SK-N-SH treated with all-trans-retinoic acid at 6 μM for 48 hours (cell line): ENCODE measurements around the gene GNAI1.
A peak's percentile ranks its signal among the peaks of the same experiment; 100 is the strongest.

Experiments
- ATAC-seq: fragments of 200-7000 bp; cut with Tn5 transposase; 3 replicates; pipeline ENCODE4 v1.9.1; 2020; ENCODE audit warnings: mild to moderate bottlenecking, moderate library complexity
- ARNTL ChIP-seq: fragments of 450-650 bp; formaldehyde crosslinking; IDR thresholded peaks from 2 replicates; pipeline ENCODE4 v1.5.0; 2020; ENCODE audit warnings: low read depth, mild to moderate bottlenecking, moderate library complexity, borderline replicate concordance
- BACH2 ChIP-seq: fragments of 250-450 bp; sonication (Bioruptor Pico); IDR thresholded peaks from 2 replicates; pipeline ENCODE4 v1.9.0; 2021; ENCODE audit warnings: mild to moderate bottlenecking, borderline replicate concordance
- CREB5 ChIP-seq: fragments of 250-450 bp; sonication (Bioruptor Pico); IDR thresholded peaks from 2 replicates; pipeline ENCODE4 v1.5.1; 2020; ENCODE audit warnings: low read depth, mild to moderate bottlenecking, moderate library complexity
- CSDC2 ChIP-seq: fragments of 250-450 bp; sonication (Bioruptor Pico); IDR thresholded peaks from 2 replicates; pipeline ENCODE4 v1.5.0; 2020; ENCODE audit warnings: mild to moderate bottlenecking, moderate library complexity
- CSRNP3 ChIP-seq: fragments of 250-450 bp; sonication (Bioruptor Pico); IDR thresholded peaks from 2 replicates; pipeline ENCODE4 v1.5.1; 2021; ENCODE audit warnings: mild to moderate bottlenecking, moderate library complexity
- ESRRG ChIP-seq: fragments of 250-450 bp; sonication (Bioruptor Pico); IDR thresholded peaks from 2 replicates; pipeline ENCODE4 v1.6.1; 2021; ENCODE audit warnings: mild to moderate bottlenecking
- GLIS3 ChIP-seq: fragments of 250-450 bp; sonication (Bioruptor Pico); IDR thresholded peaks from 2 replicates; pipeline ENCODE4 v1.5.0; 2020; ENCODE audit warnings: mild to moderate bottlenecking, moderate library complexity
- ISL1 ChIP-seq: fragments of 250-450 bp; sonication (Bioruptor Pico); IDR thresholded peaks from 2 replicates; pipeline ENCODE4 v2.1.2; 2022; ENCODE audit warnings: mild to moderate bottlenecking, moderate library complexity
- OSR1 ChIP-seq: fragments of 250-450 bp; sonication (Bioruptor Pico); IDR thresholded peaks from 2 replicates; pipeline ENCODE4 v1.8.0; 2022; ENCODE audit warnings: moderate library complexity, mild to moderate bottlenecking, inconsistent platforms
- PATZ1 ChIP-seq: fragments of 250-450 bp; sonication (Bioruptor Pico); IDR thresholded peaks from 2 replicates; pipeline ENCODE4 v1.8.0; 2020; ENCODE audit warnings: mild to moderate bottlenecking, moderate library complexity, borderline replicate concordance
- POU6F1 ChIP-seq: fragments of 250-450 bp; sonication (Bioruptor Pico); IDR thresholded peaks from 2 replicates; pipeline ENCODE4 v1.8.0; 2021; ENCODE audit warnings: low read depth, mild to moderate bottlenecking, moderate library complexity, borderline replicate concordance
- PPARA ChIP-seq: fragments of 250-450 bp; sonication (Bioruptor Pico); IDR thresholded peaks from 2 replicates; pipeline ENCODE4 v1.5.0; 2020; ENCODE audit warnings: mild to moderate bottlenecking, borderline replicate concordance
- SNAI2 ChIP-seq: fragments of 250-450 bp; sonication (Bioruptor Pico); IDR thresholded peaks from 2 replicates; pipeline ENCODE4 v1.5.0; 2020; ENCODE audit warnings: mild to moderate bottlenecking, moderate library complexity
- TCF4 ChIP-seq: fragments of 250-450 bp; sonication (Bioruptor Pico); IDR thresholded peaks from 2 replicates; pipeline ENCODE4 v1.8.0; 2021; ENCODE audit warnings: mild to moderate bottlenecking, moderate library complexity, borderline replicate concordance
- TOX ChIP-seq: fragments of 250-450 bp; sonication (Bioruptor Pico); IDR thresholded peaks from 2 replicates; pipeline ENCODE4 v1.8.0; 2021; ENCODE audit warnings: mild to moderate bottlenecking, moderate library complexity, borderline replicate concordance
- ZC3H10 ChIP-seq: fragments of 250-450 bp; sonication (Bioruptor Pico); IDR thresholded peaks from 2 replicates; pipeline ENCODE4 v1.5.1; 2021; ENCODE audit warnings: mild to moderate bottlenecking, moderate library complexity
- ZFP3 ChIP-seq: fragments of 250-450 bp; sonication (Bioruptor Pico); IDR thresholded peaks from 2 replicates; pipeline ENCODE4 v1.5.0; 2020; ENCODE audit warnings: mild to moderate bottlenecking, moderate library complexity
- ZFP30 ChIP-seq: fragments of 450-650 bp; formaldehyde crosslinking; IDR thresholded peaks from 2 replicates; pipeline ENCODE4 v1.5.0; 2022; ENCODE audit warnings: mild to moderate bottlenecking, moderate library complexity
- ZNF565 ChIP-seq: fragments of 450-650 bp; formaldehyde crosslinking; conservative IDR thresholded peaks from 2 replicates; pipeline ENCODE4 v1.5.0; 2020; ENCODE audit warnings: low read depth, mild to moderate bottlenecking, moderate library complexity
- ZNF70 ChIP-seq: fragments of 450-650 bp; formaldehyde crosslinking; IDR thresholded peaks from 2 replicates; pipeline ENCODE4 v1.5.0; 2020; ENCODE audit warnings: mild to moderate bottlenecking, moderate library complexity
- ZNF8 ChIP-seq: fragments of 450-650 bp; formaldehyde crosslinking; IDR thresholded peaks from 2 replicates; pipeline ENCODE4 v1.5.0; 2020; ENCODE audit warnings: mild to moderate bottlenecking, moderate library complexity

Gene GNAI1

GRCh38 chr7:80257756-80258155 is 123.1 kb downstream of the GNAI1 start:
- TF ChIP-seq CSDC2 (CRISPR knock-in tag) (peak; percentile 18; the same call in 1 of the 2 replicates), ISL1 (CRISPR knock-in tag) (peak; percentile 98), ZFP3 (CRISPR knock-in tag) (peak; percentile 27; the same call in 1 of the 2 replicates), BACH2 (CRISPR knock-in tag) (no peak), ZNF8 (CRISPR knock-in tag) (no peak), CREB5 (CRISPR knock-in tag) (peak; percentile 95), CSRNP3 (CRISPR knock-in tag) (peak; percentile 92), ZC3H10 (CRISPR knock-in tag) (peak; percentile 93), SNAI2 (CRISPR knock-in tag) (peak; percentile 12; the same call in 1 of the 2 replicates), ZFP30 (CRISPR knock-in tag) (no peak)
- ATAC-seq = peak; percentile 86

GRCh38 chr7:80260606-80261005 is 126.0 kb downstream of the GNAI1 start:
- no peak for ATAC-seq
- TF ChIP-seq PATZ1 = no peak
- TF ChIP-seq ZFP30 (CRISPR knock-in tag) = no peak
- no peak for TF ChIP-seq PPARA (CRISPR knock-in tag)
- TF ChIP-seq ZNF8 (CRISPR knock-in tag) = no peak
- no peak for TF ChIP-seq CSDC2 (CRISPR knock-in tag)
- TF ChIP-seq ZFP3 (CRISPR knock-in tag) = no peak
- no peak for TF ChIP-seq GLIS3 (CRISPR knock-in tag)
- TF ChIP-seq BACH2 (CRISPR knock-in tag) = no peak
- TF ChIP-seq ZNF70 = no peak
- no peak for TF ChIP-seq OSR1 (CRISPR knock-in tag)
- no peak for TF ChIP-seq ISL1 (CRISPR knock-in tag)
- TF ChIP-seq POU6F1 = no peak
- TF ChIP-seq, all 23 proteins: peak for 0

GRCh38 chr7:80263333-80263732 is 128.7 kb downstream of the GNAI1 start:
- peak; percentile 55 for ATAC-seq
- TF ChIP-seq POU6F1 = no peak
- no peak for TF ChIP-seq ESRRG (CRISPR knock-in tag)
- TF ChIP-seq SNAI2 (CRISPR knock-in tag) = no peak
- no peak for TF ChIP-seq GLIS3 (CRISPR knock-in tag)
- TF ChIP-seq ZNF565 = no peak
- no peak for TF ChIP-seq ZFP3 (CRISPR knock-in tag)
- TF ChIP-seq OSR1 (CRISPR knock-in tag) = no peak
- no peak for TF ChIP-seq ARNTL
- TF ChIP-seq ZNF8 (CRISPR knock-in tag) = no peak
- no peak for TF ChIP-seq TCF4 (CRISPR knock-in tag)
- TF ChIP-seq, all 23 proteins: peak for 0

GRCh38 chr7:80263821-80264220 is 129.2 kb downstream of the GNAI1 start:
- ATAC-seq = peak; percentile 64
- TF ChIP-seq TCF4 (CRISPR knock-in tag) (no peak), CREB5 (CRISPR knock-in tag) (0 out of 2 replicates have a peak, but pooled peaks have one; percentile 27), PATZ1 (no peak), ZNF70 (no peak), ZFP3 (CRISPR knock-in tag) (no peak), ARNTL (no peak), POU6F1 (no peak), PPARA (CRISPR knock-in tag) (no peak), ZNF8 (CRISPR knock-in tag) (no peak), TOX (CRISPR knock-in tag) (no peak), GLIS3 (CRISPR knock-in tag) (no peak), OSR1 (CRISPR knock-in tag) (no peak), ISL1 (CRISPR knock-in tag) (peak; percentile 73), CSDC2 (CRISPR knock-in tag) (no peak), BACH2 (CRISPR knock-in tag) (no peak)
